Panc1 (cell line): Measurements from ENCODE around the gene TIMM44. TPM values are rescaled to one million over a fixed set of nuclear protein-coding genes. Genes with fewer than 3 reads are reported as not detected.

Experiments
- ATAC-seq: fragments of 200-7000 bp; cut with Tn5 transposase; 2 replicates; pipeline ENCODE4 v1.9.1; 2020; ENCODE audit warnings: mild to moderate bottlenecking, moderate library complexity
- BruUV-seq: library from RNA; stranded (reverse); fragments of 400-500 nt; replicated peaks from 2 replicates; lab custom pipeline; 2021; lab: Mats Ljungman, UMichigan
- CTCF ChIA-PET: fragments of 300-600 bp; sonication (Branson Sonifier 250); formaldehyde crosslinking; loops from one replicate; lab custom pipeline; 2022; ENCODE audit warnings: antibody characterized with exemption; lab: Charles Lee
- POLR2A ChIA-PET: fragments of 300-600 bp; sonication (Branson Sonifier 250); formaldehyde crosslinking; loops from one replicate; lab custom pipeline; 2022; ENCODE audit warnings: antibody characterized with exemption; lab: Charles Lee
- DNase-seq: peaks from one replicate; pipeline ENCODE4 v3.0.0-alpha.2; 2010; ENCODE audit warnings: low read depth, low spot score
- H3K27ac ChIP-seq: 2 replicates; pipeline ENCODE4 v1.5.1; 2011; ENCODE audit warnings: mild to moderate bottlenecking, low read length, inconsistent platforms
- H3K27me3 ChIP-seq: fragments of 200-500 bp; sonication (Bioruptor generic); 2 replicates; pipeline ENCODE4 v1.6.0; 2014; ENCODE audit warnings: low read length, inconsistent platforms; ENCODE audit not compliant: control insufficient read depth, insufficient read depth
- H3K36me3 ChIP-seq: fragments of 200-500 bp; sonication (Bioruptor generic); 2 replicates; pipeline ENCODE4 v1.5.1; 2014; ENCODE audit warnings: inconsistent platforms, mild to moderate bottlenecking, low read length, moderate library complexity; ENCODE audit not compliant: control insufficient read depth, insufficient read depth
- H3K4me1 ChIP-seq: 2 replicates; pipeline ENCODE4 v1.5.1; 2011; ENCODE audit warnings: inconsistent platforms, mild to moderate bottlenecking, low read length, moderate library complexity; ENCODE audit not compliant: control insufficient read depth, insufficient read depth
- H3K4me3 ChIP-seq, 2 experiments: 2 replicates each; pipeline ENCODE4 v1.5.1; 2011 to 2012; ENCODE audit warnings: low read depth in 2 of 2, low read length in 2 of 2, mild to moderate bottlenecking in 2 of 2, inconsistent platforms in 1 of 2, moderate library complexity in 1 of 2
- H3K9me3 ChIP-seq: fragments of 200-500 bp; sonication (Bioruptor generic); 2 replicates; pipeline ENCODE4 v1.5.1; 2014; ENCODE audit warnings: low read depth, mild to moderate bottlenecking, inconsistent platforms, low read length, moderate library complexity; ENCODE audit not compliant: control insufficient read depth, insufficient read depth
- POLR2AphosphoS5 ChIP-seq: IDR thresholded peaks from 2 replicates; pipeline ENCODE4 v1.6.1; 2012; ENCODE audit warnings: mild to moderate bottlenecking, low read depth, low read length, moderate library complexity
- SIN3A ChIP-seq: IDR thresholded peaks from 2 replicates; pipeline ENCODE4 v1.6.1; 2012; ENCODE audit warnings: low read depth, mild to moderate bottlenecking, low read length, moderate library complexity, borderline replicate concordance; ENCODE audit not compliant: insufficient read depth
- TCF7L2 ChIP-seq: IDR thresholded peaks from 2 replicates; pipeline ENCODE4 v1.6.1; 2011; ENCODE audit warnings: mild to moderate bottlenecking, low read depth, low read length, inconsistent platforms
- in situ Hi-C: cut with HindIII; loops from 2 replicates; pipeline ENCODE4 v1.10.0; 2016; ENCODE audit warnings: low sequenced_read_pairs, low pct_unique_long_range_greater_than_20kb
- intact Hi-C: fragments of 100-400 bp; cut with micrococcal nuclease; formaldehyde crosslinking; loops from one replicate; pipeline ENCODE4 v1.10.0; 2022; ENCODE audit not compliant: unreplicated experiment
- total RNA-seq: library from RNA; stranded (reverse); gene quantifications from one replicate; pipeline ENCODE4 v1.2.1, GENCODE V29; 2021; ENCODE audit not compliant: unreplicated experiment
- TF ChIP-seq, protein P1 (sequence below): fragments of 450-650 bp; IDR thresholded peaks from 2 replicates; pipeline ENCODE4 v1.5.1; 2017; ENCODE audit warnings: mild to moderate bottlenecking
- TF ChIP-seq, protein P2 (sequence below), 2 experiments: IDR thresholded peaks; 2 replicates each; pipeline ENCODE4 v1.6.1; 2011 to 2012; ENCODE audit warnings: low read depth in 2 of 2, control low read depth in 1 of 2, low read length in 1 of 2, mild to moderate bottlenecking in 1 of 2, moderate library complexity in 1 of 2; ENCODE audit not compliant: insufficient read depth in 1 of 2

The TIMM44 gene
- total RNA-seq, 1 experiment from 2014 or later, result 105 TPM

DNA sequence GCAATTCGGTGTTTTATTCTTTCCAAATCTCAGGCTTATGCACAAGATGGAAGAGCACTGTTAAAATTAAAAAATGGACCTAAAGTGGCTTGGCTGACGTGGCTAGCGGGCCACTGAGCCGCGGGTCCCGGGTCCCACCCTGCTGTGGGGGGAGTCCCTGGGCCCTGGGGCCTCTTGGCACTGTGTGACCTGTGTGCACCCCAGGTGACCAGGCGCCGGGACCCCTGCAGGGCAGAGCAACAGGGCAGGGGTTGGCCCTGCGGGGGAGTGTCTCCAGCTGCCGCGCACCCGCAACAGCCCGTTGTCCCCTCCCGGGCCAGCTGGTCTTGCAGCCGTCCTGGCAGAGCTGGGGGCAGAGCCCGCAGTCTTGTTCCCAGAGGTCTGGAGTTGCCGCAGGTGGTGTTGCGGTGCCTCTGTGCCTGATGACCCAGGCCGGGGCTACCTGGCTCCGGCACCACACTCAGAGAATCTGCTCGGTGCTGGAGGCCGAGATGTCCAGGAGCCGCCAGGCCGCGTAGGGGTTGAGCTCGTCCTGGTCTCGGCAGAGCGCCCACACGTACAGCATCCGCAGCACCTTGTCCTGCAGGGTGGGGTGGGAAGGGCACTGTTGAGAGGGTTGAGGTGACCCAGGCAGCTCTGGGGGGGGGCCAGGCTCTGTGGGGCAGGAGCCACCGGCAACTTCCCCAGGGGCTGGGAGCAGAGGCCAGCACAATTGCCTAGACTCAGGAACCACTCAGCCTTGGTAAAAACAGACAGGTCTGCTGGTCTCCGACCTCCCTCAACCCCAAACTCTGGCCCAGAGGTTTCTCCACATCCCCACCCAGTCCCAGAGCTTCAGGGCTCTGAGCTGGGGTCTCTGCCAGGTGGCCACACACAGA, 16.5 kb downstream of the TIMM44 start:
- peak overlapping the region; percentile 82 for H3K27ac ChIP-seq
- ATAC-seq, result peak; percentile 7
- no peaks in the 10 kb centered on the region for H3K27me3 ChIP-seq
- POLR2A ChIA-PET, result interaction anchor here (0.6 kb wide), 2 partner anchors 21 to 862 kb away, joined by 8 to 10 read pairs; no protein-coding TSS in a partner anchor
- CTCF ChIA-PET, result no interaction called here
- in situ Hi-C loops, result no loop called here
- H3K36me3 ChIP-seq, result no peaks in the 10 kb centered on the region
- peak overlapping the region; percentile 38 to 53; a peak in 3 of 4 replicates for H3K4me3 ChIP-seq
- intact Hi-C loops, result no loop called here
- no peaks in the 10 kb centered on the region for H3K9me3 ChIP-seq
- TF ChIP-seq POLR2AphosphoS5, result no peak
- TF ChIP-seq, protein P1, sequence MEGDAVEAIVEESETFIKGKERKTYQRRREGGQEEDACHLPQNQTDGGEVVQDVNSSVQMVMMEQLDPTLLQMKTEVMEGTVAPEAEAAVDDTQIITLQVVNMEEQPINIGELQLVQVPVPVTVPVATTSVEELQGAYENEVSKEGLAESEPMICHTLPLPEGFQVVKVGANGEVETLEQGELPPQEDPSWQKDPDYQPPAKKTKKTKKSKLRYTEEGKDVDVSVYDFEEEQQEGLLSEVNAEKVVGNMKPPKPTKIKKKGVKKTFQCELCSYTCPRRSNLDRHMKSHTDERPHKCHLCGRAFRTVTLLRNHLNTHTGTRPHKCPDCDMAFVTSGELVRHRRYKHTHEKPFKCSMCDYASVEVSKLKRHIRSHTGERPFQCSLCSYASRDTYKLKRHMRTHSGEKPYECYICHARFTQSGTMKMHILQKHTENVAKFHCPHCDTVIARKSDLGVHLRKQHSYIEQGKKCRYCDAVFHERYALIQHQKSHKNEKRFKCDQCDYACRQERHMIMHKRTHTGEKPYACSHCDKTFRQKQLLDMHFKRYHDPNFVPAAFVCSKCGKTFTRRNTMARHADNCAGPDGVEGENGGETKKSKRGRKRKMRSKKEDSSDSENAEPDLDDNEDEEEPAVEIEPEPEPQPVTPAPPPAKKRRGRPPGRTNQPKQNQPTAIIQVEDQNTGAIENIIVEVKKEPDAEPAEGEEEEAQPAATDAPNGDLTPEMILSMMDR, result no peak
- TF ChIP-seq, protein P2, sequence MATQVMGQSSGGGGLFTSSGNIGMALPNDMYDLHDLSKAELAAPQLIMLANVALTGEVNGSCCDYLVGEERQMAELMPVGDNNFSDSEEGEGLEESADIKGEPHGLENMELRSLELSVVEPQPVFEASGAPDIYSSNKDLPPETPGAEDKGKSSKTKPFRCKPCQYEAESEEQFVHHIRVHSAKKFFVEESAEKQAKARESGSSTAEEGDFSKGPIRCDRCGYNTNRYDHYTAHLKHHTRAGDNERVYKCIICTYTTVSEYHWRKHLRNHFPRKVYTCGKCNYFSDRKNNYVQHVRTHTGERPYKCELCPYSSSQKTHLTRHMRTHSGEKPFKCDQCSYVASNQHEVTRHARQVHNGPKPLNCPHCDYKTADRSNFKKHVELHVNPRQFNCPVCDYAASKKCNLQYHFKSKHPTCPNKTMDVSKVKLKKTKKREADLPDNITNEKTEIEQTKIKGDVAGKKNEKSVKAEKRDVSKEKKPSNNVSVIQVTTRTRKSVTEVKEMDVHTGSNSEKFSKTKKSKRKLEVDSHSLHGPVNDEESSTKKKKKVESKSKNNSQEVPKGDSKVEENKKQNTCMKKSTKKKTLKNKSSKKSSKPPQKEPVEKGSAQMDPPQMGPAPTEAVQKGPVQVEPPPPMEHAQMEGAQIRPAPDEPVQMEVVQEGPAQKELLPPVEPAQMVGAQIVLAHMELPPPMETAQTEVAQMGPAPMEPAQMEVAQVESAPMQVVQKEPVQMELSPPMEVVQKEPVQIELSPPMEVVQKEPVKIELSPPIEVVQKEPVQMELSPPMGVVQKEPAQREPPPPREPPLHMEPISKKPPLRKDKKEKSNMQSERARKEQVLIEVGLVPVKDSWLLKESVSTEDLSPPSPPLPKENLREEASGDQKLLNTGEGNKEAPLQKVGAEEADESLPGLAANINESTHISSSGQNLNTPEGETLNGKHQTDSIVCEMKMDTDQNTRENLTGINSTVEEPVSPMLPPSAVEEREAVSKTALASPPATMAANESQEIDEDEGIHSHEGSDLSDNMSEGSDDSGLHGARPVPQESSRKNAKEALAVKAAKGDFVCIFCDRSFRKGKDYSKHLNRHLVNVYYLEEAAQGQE (IDR thresholded peaks at IDR 0.05; ENCODE audit: insufficient read depth in 1 of 2, low read depth in 2 of 2, low read length in 1 of 2), result no peak
- TF ChIP-seq SIN3A, result no peak
- TF ChIP-seq TCF7L2, result no peak
- no peak for DNase-seq
- BruUV-seq, result no TSS peak
- H3K4me1 ChIP-seq, result peaks cover 57% of the 10 kb centered on the region

DNA sequence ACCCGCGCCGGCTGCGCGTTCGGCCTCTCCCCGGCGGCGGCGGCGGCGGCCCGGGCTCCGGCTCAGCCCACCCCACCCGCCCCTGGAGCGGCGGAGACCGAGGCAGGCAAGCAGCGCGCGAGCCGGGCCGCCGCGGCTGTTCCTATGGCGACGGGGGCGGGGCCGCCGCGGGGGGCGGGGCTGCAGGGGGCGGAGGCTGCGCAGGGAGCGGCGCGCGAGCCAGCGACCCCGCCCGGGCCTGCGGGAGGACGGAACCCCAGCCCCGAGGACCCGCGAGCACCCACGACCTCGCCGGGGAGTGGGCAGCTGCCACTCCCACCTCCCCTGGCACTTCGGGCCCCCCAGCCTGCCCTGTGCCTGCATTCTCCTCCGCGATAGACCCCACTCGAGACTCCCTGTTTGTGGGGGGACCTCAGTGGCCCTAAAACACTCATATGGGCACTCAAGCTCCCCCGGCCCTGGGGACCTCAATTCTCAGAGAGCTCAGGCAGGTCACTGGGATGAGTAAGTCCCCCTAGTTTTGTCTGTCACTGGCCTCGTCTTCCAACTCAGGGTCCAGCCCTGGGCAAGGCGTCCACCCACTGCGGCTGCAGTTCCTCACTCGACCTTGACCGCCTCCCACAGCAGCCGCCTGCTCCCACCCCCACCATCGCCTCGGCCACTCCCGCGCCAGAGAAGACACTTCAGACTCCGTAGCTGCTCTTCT, 17.3 kb downstream of the TIMM44 start, which contains the start of gene CTXN1:
CTXN1 (minus strand) TSS at position 115 of the 706 bp plus-strand sequence. CDS start 597 bp downstream, outside the sequence.
- no peaks in the 10 kb centered on the region for H3K27me3 ChIP-seq
- H3K9me3 ChIP-seq, result no peaks in the 10 kb centered on the region
- peak; percentile 33; the same call in 1 of the 2 replicates for TF ChIP-seq POLR2AphosphoS5
- TF ChIP-seq, protein P1, result no peak
- POLR2A ChIA-PET, result no interaction called here
- H3K36me3 ChIP-seq, result no peaks in the 10 kb centered on the region
- in situ Hi-C loops, result no loop called here
- no TSS peak for BruUV-seq
- CTCF ChIA-PET, result no interaction called here
- DNase-seq (no peak), ATAC-seq (peak; percentile 59)
- peak within 1 kb of the TSS; percentile 46 to 53 for H3K4me3 ChIP-seq
- H3K27ac ChIP-seq, result peak within 1 kb of the TSS; percentile 82
- peaks cover 60% of the 10 kb centered on the region for H3K4me1 ChIP-seq
- intact Hi-C loops, result no loop called here
